ENCODE data around the gene SST.

DNA sequence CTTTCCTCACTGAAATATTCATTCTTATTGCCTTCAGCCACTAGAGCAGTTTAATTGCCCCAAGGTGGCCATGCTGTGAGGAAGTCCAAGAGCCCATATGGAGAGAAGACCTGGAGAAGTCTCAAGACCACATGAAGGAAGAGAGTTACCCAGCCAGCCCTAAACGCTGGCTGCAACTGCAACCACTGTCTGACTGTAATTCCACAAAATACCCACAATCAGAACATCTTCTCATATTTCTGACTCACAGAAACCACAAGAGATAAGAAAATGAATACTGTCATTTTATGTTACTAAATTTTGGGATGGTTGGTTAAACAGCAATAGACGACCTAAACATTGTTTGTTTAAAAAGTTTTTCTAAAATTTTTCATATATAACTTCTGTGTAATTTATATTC is 14.7 kb upstream of the SST start:
- TF ChIP-seq POLR2A (IDR thresholded peaks at IDR 0.05): no peak
- TF ChIP-seq, protein P1, sequence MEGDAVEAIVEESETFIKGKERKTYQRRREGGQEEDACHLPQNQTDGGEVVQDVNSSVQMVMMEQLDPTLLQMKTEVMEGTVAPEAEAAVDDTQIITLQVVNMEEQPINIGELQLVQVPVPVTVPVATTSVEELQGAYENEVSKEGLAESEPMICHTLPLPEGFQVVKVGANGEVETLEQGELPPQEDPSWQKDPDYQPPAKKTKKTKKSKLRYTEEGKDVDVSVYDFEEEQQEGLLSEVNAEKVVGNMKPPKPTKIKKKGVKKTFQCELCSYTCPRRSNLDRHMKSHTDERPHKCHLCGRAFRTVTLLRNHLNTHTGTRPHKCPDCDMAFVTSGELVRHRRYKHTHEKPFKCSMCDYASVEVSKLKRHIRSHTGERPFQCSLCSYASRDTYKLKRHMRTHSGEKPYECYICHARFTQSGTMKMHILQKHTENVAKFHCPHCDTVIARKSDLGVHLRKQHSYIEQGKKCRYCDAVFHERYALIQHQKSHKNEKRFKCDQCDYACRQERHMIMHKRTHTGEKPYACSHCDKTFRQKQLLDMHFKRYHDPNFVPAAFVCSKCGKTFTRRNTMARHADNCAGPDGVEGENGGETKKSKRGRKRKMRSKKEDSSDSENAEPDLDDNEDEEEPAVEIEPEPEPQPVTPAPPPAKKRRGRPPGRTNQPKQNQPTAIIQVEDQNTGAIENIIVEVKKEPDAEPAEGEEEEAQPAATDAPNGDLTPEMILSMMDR (IDR thresholded peaks at IDR 0.05): no peak

Measured in uterus (tissue), 2 donors.